ENCODE measurements around the gene KIFBP. TPM values are rescaled to one million over a fixed set of nuclear protein-coding genes. Genes with fewer than 3 reads are reported as not detected.

The KIFBP gene
- total and polyA plus RNA-seq, 9 of the 15 experiments (the other 6 are each of a cell fraction or from before 2014, with no cell fraction given), result 5.6 to 23.2 (median 14.8) TPM

- TF ChIP-seq AFF1 (IDR thresholded peaks at IDR 0.05; ENCODE audit: low read depth in 1 of 2, partially characterized antibody in 2 of 2) (peak in 1 of 2 experiments; percentile 92), ZBTB33 (CRISPR knock-in tag; IDR thresholded peaks at IDR 0.05) (peak; percentile 68), TEAD4 (IDR thresholded peaks at IDR 0.05; ENCODE audit: low read length) (no peak), TEAD4 (CRISPR knock-in tag; IDR thresholded peaks at IDR 0.05; ENCODE audit: borderline replicate concordance) (no peak), SMARCB1 (IDR thresholded peaks at IDR 0.05; ENCODE audit: insufficient read length, low read depth) (no peak), SETDB1 (IDR thresholded peaks at IDR 0.05; ENCODE audit: low read length) (no peak), CEBPG (CRISPR knock-in tag; IDR thresholded peaks at IDR 0.05) (peak; percentile 70; the same call in 1 of the 2 replicates), CEBPG (tag; conservative IDR thresholded peaks at IDR 0.05 in 1 of 2, IDR thresholded peaks at IDR 0.05 in 1 of 2) (0 out of 4 replicates have a peak, but pooled peaks of 1 of the 2 experiments have one; percentile 32), CXXC5 (CRISPR knock-in tag; IDR thresholded peaks at IDR 0.05) (peak; percentile 67), FOXK1 (CRISPR knock-in tag; IDR thresholded peaks at IDR 0.05; ENCODE audit: borderline replicate concordance) (peak; percentile 66), RBM22 (IDR thresholded peaks at IDR 0.05; ENCODE audit: low read depth, low read length, poor library complexity, severe bottlenecking) (no peak), SMC3 (conservative IDR thresholded peaks at IDR 0.05; ENCODE audit: insufficient read depth, low read depth, low read length) (0 out of 2 replicates have a peak, but pooled peaks have one; percentile 16), SMARCE1 (IDR thresholded peaks at IDR 0.05) (peak; percentile 38; the same call in 1 of the 2 replicates), FIP1L1 (IDR thresholded peaks at IDR 0.05; ENCODE audit: low read depth, low read length, poor library complexity, severe bottlenecking) (peak; percentile 78), ZNF133 (CRISPR knock-in tag; IDR thresholded peaks at IDR 0.05) (no peak)
- TF ChIP-seq, protein P1, sequence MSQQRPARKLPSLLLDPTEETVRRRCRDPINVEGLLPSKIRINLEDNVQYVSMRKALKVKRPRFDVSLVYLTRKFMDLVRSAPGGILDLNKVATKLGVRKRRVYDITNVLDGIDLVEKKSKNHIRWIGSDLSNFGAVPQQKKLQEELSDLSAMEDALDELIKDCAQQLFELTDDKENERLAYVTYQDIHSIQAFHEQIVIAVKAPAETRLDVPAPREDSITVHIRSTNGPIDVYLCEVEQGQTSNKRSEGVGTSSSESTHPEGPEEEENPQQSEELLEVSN (IDR thresholded peaks at IDR 0.05; ENCODE audit: borderline replicate concordance in 1 of 2, extremely low read depth in 1 of 2, insufficient read depth in 1 of 2, insufficient read length in 1 of 2, low read depth in 1 of 2, low read length in 1 of 2, poor library complexity in 1 of 2, severe bottlenecking in 1 of 2), result peak; percentile 56 to 84
- TF ChIP-seq, protein P2, sequence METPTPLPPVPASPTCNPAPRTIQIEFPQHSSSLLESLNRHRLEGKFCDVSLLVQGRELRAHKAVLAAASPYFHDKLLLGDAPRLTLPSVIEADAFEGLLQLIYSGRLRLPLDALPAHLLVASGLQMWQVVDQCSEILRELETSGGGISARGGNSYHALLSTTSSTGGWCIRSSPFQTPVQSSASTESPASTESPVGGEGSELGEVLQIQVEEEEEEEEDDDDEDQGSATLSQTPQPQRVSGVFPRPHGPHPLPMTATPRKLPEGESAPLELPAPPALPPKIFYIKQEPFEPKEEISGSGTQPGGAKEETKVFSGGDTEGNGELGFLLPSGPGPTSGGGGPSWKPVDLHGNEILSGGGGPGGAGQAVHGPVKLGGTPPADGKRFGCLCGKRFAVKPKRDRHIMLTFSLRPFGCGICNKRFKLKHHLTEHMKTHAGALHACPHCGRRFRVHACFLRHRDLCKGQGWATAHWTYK (CRISPR knock-in tag; IDR thresholded peaks at IDR 0.05), result no peak
Observed at GRCh38 chr10:68955832-68956532, 32.6 kb upstream of the KIFBP start, which contains the start of gene DDX21 (continued).

All from K562 (cell line).